Anterior cingulate cortex (tissue), 58 donors: ENCODE measurements around the gene CD2AP.
A peak's percentile ranks its signal among the peaks of the same experiment; 100 is the strongest.
"Not testable (repeated sequence)": the region's sequence is repeated elsewhere in the genome, so short reads cannot be mapped to it uniquely, and the experiment has no call there.

Experiments used
- DNase-seq, 58 donors: peaks; one replicate each; lab custom pipeline; 2025; lab: John Stamatoyannopoulos, UW

CD2AP gene

GRCh38 chr6:47457370-47457769, 20.2 kb upstream of the CD2AP start:
- no peak for DNase-seq

- DNase-seq, result no peak
These were observed 13.5 kb upstream of the CD2AP start for GRCh38 chr6:47464052-47464451.

DNA sequence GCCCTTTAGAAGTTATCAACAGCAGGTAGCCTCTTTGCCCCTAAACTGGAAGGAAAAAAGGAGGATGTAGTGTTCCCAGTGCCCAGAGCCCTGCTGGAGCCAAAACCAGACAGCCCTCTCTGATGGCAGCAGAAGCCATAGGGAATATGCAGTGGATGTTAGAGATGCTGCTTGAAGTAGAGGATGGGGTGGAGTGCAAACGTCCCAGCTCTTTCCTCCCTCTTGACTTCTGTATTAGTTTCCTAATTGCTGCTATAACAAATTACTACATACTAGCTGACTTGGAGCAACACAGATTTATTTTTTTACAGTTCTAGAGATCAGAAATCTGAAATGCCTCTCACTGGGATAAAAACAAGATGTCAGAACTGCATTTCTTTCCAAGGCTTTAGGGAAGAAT, 12.5 kb upstream of the CD2AP start:
- DNase-seq, result no peak

DNA sequence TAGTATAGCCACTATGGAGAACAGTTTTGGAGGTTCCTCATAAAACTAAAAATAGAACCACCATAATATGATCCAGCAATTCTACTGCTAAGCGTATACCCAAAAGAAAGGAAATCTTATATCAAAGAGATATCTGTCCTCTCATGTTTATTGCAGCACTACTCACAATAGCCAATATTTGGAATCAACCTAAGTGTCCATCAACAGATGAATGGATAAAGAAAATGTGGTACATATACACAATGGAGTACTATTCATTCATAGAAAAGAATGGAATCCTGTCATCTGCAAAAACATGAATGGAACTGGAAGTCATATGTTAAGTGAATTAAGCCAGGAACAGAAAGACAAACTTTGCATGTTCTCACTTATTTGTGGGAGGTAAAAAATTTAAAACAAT, 5.7 kb upstream of the CD2AP start:
- no peak for DNase-seq

DNA sequence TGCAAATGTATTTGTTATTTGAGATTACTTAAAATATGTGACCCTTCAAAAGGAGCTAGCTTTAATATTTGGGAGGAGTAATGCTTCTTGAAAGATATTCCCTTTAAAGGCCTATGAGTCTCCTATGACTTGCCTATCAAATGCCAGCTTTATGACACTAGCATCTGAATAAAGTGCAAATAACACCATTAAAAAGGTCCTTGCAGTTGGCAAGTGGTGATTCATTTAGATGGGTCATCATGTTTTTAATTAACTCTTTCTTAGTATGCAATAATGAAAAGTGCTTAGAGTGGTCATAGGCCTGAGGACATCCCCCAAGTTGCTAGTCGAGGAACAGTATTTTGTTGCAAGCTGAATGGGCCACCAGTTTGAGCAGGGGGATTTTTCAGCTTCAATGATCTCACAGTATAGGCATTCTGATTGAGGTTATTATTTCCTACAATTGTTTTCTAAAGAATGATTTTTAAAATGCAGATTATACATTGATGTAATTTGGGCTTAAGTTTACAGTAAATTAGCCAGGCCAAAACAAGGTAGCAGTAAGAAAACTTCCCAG, 3.7 kb upstream of the CD2AP start:
- no peak for DNase-seq

- DNase-seq, result no peak
These were observed 2.2 kb upstream of the CD2AP start for GRCh38 chr6:47475319-47475816.

DNA sequence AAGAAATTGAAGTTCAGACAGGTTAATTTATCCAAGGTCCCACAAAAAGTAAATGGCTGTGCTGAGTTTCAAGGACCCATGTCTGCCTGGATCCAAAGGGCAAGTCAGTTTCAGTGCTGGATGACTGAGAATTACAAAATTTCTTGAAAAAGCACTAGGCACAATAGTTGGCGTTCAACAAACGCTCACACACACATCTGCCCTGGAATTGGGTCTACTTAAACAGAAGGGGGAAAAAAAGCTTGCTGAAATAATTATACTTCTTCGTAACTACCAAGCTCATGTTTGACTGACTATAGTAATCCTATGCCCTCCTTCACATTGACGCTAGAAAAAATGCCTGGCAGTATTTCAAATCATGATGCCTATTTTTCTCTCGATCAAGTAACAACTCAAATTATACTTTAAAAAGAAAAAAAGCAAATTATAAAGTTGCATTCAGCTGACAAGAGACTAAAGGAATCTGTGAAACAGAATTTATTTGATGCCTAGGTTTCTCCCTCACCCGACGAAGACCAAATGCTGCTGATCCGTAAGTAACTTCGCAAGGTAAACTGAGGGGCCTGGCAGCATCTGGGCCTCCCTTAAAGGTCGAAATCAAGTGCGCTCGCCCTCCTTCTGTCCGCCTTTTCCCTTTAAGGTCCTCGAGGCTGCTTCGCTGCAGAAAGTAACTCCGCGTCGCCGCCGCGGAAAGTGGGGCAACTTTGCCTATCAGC, 650 bp upstream of the CD2AP start:
- peak in 1 of 58 donors; percentile 5 for DNase-seq

GRCh38 chr6:47478233-47479139, 897 bp downstream of the CD2AP start:
- peak in 8 of 58 donors; percentile 23 to 69 (median 40) for DNase-seq

DNA sequence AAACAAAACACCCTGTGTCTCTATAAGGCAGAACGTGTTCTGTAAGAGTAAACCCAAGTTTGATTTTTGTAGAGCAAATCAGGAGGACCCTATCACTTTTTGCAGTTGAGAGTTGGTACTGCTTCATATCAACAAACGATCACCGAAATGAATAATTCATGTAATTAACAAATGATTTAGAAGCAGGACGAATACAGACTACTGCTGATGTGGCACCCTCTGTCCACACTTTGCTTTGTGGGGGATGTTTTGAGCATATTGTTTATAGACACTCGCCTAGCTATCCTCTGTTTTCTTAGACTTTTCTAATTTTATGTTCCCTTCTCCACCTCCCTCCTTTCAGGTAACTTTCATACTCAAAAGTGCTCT, 1.5 kb downstream of the CD2AP start:
- DNase-seq, result no peak

GRCh38 chr6:47479874-47480273, 2.3 kb downstream of the CD2AP start:
- no peak for DNase-seq

DNA sequence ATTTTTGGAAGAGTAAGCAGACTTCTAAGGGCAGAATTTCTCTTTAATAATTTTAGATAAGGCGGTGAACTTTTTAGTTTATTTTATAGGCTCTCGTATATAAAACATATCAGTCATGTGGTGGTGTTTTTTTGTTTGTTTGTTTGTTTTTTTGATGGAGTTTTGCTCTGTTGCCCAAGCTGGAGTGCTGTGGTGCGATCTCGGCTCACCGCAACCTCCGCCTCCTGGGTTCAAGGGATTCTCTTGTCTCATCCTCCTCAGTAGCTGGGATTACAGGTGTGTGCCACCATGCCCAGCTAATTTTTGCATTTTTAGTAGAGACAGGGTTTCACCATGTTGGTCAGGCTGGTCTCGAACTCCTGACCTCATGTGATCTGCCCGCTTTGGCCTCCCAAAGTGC, 3.6 kb downstream of the CD2AP start:
- DNase-seq, result not testable (repeated sequence)

GRCh38 chr6:47481806-47482205, 4.2 kb downstream of the CD2AP start:
- no peak for DNase-seq

- DNase-seq, result no peak
These were observed 5.9 kb downstream of the CD2AP start for GRCh38 chr6:47483516-47483852.

- no peak for DNase-seq
These were observed 6.4 kb downstream of the CD2AP start for GRCh38 chr6:47483853-47484546.

GRCh38 chr6:47484616-47485015, 7.0 kb downstream of the CD2AP start:
- DNase-seq, result no peak

- no peak for DNase-seq
These were observed 7.5 kb downstream of the CD2AP start for GRCh38 chr6:47485083-47485482.

DNA sequence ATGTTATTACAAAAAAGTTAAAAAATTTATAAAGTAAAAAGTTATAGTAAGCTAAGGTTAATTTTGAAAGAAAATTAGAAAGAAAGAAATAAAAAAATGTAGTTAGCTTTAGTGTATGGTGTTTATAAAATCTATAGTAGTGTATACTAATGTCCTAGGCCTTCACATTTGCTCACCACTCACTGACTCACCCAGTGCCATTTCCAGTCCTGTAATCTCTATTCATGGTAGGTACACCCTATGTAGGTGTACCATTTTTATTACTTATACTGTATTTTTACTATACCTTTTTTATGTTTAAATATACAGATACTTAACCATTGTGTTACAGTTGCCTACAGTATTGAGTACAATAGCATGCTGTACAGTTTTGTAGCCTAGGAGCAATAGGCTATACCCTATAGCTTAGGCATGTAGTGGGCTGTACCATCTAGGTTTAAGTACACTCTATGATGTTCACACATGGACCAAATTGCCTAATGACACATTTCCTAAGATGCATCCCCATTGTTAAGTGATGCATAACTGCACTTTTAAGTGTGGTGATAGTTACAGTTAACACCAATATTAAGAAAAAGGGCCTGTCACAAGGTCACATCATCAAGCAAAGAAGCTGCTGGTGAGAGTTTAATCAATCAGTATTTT, 8.0 kb downstream of the CD2AP start:
- DNase-seq, result no peak

- no peak for DNase-seq
These were observed 12.4 kb downstream of the CD2AP start for GRCh38 chr6:47489995-47490394.

GRCh38 chr6:47490676-47491075, 13.1 kb downstream of the CD2AP start:
- DNase-seq, result no peak

GRCh38 chr6:47492355-47492754, 14.8 kb downstream of the CD2AP start:
- no peak for DNase-seq
